GF-D8 (cell line): ENCODE measurements around the gene RAB39A.

Experiments used
- DNase-seq: peaks from one replicate; lab custom pipeline; 2025; lab: John Stamatoyannopoulos, UW

The RAB39A gene

GRCh38 chr11:107962181-107962580, 33.9 kb downstream of the RAB39A start:
- no peak for DNase-seq

GRCh38 chr11:107963091-107963490, 34.8 kb downstream of the RAB39A start:
- no peak for DNase-seq

DNA sequence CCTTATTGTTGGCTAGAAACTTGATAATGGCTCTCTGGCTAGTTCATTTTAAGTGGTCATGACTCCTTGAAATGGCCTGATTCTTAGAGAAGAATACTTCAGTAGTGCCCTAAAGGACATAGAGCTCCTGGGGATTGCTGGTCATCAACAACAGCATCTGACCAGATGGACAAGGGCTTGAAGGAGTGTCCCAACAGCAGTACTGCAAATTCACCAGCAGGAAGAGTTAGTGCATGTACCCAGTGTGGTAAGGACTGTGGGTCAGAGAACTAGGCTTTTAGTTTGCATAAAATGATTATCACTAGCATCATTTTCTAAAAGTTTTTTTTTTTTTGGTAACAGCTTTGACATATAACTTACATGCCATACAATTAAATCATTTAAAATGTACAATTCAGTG, 41.0 kb downstream of the RAB39A start:
- no peak for DNase-seq

- DNase-seq: no peak
Measured at GRCh38 chr11:107970049-107970448, 41.8 kb downstream of the RAB39A start.

DNA sequence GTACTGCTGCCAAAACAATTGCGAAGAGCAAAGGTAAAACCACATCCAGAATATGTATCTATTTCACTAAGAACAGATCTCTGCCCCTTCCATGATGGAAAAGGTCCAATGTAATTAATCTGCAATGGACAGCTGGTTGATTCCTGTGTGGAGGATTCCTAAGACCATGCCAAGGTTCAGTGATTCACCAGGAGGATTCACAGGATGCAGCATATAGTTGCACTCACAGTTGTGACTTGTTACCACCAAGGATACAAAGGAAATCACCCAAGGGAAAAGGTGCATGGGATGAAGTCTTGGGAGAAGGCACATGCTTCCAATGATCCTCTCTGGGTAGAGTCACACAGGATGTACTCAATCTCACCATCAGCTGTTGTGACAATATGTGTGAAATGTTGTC, 45.4 kb downstream of the RAB39A start:
- no peak for DNase-seq

DNA sequence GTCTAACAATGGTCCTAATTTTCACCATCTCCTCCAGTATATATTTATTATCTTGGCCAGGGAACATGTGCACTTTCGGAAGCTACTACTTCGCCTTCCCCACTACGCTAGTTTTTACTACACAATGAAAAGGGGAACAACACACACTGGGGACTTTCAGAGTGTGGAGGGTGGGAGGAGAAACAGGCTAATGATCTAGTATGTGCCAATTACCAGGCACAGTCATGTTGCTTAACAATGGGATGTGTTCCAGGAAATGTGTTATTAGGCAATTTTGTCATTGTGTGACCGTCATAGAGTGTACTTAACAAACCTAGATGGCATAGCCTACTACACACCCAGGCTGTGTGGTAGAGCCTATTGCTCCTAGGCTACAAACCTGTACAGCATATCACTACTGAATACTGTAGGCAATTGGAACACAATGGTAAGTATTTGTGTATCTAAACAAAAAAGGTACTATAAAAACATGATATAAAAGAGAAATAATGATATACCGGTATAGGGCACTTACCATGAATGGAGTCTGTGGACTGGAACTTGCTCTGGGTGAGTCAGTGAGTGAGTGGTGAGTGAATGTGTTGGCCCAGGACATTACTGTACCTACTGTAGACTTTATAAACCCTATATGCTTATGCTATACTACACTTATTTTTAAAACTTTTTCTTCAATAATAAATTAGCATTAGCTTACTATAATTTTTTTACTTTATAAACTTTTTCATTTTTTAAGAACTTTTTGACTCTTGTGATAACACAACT, 60.3 kb downstream of the RAB39A start:
- peak; percentile 92 for DNase-seq

DNA sequence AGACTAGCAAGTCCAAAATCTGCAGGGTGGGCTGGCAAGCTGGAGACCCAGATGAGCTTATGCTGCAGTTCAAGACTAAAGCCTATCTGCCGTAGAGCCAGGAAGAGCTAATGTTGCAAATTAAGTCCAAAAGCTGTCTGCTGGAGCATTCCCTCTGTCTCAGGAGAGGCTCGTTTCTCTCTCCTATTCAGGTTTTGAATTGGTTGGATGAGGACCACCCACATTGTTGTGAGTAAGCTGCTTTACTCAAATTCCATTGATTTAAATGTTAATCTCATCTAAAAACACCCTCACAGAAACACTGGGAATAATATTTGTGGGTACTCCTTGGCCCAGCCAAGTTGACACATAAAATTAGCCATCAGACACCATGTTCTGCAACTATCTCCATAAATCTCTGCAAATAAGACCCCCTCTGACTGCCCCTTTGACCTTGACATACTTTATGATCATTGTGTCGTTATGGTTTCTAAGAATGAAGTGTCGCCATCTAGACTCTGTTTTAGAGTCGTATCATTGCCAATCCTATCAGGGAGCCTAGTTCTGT, 63.7 kb downstream of the RAB39A start:
- no peak for DNase-seq

GRCh38 chr11:107996006-107996776, 67.9 kb downstream of the RAB39A start:
- no peak for DNase-seq

DNA sequence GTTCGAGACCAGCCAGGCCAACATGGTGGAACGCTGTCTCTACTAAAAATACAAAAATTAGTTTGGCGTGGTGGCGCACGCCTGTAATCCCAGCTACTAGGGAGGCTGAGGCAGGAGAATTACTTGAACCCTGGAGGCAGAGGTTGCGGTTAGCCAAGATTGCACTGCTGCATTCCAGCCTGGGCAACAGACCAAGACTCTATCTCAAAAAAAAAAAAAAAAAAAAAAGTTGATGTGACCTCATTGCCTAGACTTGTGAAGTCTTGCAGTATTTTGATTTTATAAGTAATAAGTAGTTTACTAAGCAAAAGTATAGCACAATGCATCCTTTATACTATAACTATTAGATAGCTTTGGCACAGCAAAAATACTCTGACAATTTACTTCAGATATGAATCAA, 70.5 kb downstream of the RAB39A start:
- no peak for DNase-seq

DNA sequence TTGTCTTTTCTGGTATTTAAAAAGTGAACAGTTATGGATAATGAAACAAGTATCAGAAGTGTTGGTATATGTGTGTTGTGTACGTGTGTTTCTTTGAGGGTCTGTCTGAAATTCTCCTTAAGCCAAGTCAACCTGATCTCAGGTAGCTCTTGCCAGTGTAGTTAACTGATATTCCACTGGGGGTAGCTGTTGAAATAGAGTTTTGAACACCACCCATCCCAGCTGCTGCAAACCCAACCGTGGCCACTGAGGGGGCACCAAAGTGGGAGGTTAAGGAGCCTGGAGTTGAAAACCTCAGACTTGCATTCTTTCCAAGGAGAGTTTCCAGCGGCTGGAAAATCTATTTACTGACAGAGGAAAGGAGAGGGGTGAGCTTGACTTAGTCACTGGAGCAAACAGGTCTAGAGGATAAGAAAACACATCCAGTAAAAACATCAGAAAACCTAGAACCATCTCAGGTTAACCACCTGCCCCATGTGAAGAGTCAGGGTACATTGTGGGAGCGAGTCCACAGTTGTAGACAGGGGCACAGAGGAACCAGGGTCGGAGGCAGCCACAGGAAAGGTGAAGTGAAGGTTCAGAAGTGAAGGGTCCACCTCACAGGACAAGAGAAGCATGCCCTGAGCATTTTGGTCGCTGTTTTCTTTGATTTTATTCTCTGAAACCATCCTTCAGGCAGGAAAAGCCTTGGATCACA, 71.7 kb downstream of the RAB39A start:
- peak; percentile 64 for DNase-seq

DNA sequence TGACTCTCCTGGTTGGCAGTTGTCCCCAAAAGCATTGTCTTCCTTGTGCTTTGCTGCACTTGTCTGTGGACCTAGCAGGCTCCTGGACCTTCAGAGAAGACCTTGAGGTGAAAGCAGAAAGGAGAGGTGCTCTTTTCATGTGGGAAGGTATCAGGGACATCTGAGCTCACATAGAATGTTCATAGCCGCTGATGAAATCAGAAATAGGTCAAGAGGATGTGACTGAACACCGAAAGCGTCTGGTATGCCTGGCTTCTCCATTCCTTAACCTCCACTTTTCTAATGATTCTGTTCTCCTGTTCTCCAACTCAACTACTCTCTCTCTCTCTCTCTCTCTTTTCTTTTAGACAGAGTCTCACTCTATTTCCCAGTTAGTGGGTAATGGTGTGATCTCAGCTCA, 74.2 kb downstream of the RAB39A start:
- DNase-seq: no peak

GRCh38 chr11:108003623-108004022, 75.4 kb downstream of the RAB39A start:
- DNase-seq: no peak

DNA sequence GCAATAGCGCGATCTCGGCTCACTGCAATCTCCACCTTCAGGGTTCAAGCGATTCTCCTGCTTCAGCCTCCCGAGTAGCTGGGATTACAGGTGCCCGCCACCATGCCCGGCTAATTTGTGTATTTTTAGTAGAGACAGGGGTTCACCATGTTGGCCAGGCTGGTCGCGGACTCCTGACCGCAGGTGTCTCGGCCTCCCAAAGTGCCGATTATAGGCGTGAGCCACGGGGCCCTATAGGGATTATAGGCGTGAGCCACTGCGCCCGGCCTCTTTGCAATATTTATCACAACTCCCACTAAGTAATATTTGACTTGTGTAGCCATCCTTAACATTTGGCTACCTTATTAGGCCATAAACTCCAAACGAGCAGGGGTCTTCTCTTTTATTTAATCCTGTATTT, 79.6 kb downstream of the RAB39A start:
- no peak for DNase-seq

DNA sequence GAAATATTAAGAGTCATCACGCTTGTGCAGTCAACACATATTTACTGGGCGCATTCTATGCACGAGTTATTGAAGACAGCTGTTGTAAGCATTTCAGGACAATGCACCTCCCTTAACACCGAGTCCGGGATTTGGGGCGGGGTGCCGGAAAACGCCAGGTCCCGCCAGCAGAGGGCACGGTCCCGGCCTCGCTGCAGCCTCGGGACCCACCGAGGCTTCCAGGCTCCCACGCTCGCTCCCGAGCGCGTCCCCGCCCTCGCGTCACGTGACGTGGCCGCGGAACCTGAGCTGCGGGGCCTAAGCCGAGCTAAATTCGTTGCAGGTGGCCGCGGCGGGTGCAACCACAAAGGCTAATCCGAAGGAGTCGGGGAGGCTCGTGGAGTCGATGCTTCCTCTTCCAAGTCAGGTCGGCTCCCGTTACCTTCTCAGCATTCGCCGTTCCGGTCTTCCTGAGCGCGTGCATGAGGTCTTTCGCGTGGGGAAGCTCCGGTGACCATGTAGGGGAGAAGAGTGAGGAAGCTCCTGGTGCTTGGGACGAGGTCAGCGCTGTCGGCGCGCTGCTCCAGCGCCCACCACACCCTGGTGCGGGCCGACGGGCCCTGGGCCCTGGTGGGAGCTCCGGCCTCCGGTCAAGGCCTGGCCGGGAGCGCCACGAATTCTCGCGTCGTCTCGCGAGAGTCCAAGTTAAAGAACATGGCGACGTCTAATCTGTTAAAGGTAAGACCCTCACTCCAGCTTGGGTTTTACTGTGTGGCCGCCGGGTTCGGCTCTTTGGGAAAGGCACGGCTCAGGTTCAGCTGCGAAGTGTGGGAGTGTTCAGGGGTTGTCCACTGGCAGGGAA, 80.6 kb downstream of the RAB39A start, which contains the start of gene CUL5:
TSS of gene CUL5 (plus strand) at position 243 of the 841 bp plus-strand sequence. CDS start at position 694, 451 bp downstream.
- peak; percentile 94 for DNase-seq

DNA sequence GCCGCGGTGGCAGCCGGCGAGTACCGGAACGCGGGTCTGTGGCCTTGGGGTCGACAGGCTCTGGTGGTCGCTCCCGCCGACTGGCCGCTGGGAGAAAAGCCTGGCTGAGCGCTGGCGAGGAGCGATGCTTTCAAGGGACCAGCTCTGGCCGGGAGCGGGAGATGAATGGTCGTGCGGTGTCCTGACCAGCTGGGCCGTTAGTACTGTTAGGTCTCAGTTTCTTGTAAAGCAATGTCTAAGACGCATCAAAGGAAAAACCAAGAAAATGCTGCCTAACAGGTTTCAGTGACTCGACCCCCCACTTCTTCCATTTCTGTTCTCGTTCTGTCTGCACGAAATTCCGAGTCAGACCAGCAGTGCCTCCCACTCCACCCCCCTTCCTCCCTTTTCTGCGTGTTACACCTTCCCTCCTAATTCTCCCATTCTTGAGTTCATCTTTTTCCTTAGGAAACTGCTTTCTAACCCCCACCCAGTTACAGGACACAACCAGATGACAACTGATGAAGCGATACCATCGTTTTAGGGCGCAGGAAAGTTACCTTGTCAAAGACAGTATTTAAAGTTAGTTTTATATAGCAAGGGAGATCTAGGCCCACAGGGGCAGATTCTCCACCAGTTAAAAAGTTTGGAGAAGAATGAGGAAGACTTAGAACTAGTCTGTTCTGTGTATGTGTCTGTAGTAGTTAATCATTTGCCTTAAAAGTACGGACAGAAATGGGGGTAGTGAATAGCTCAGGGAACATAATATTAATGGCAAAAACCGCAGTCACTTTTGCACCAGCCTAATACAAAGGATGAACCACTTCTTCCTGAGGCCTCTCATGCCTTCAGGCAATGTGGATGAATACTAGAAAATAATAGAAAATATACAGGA, 81.5 kb downstream of the RAB39A start:
- DNase-seq: peak; percentile 47

GRCh38 chr11:108012139-108012725, 84.0 kb downstream of the RAB39A start:
- no peak for DNase-seq
